KMS-11 (cell line): ENCODE measurements around the gene TSHR.

Experiments
- H2AFZ ChIP-seq: fragments of 200-600 bp; sonication (generic); 2 replicates; pipeline ENCODE4 v1.6.1; 2016; ENCODE audit warnings: antibody characterized with exemption, mixed run types, low read depth
- H3K27ac ChIP-seq: fragments of 200-600 bp; sonication (generic); 2 replicates; pipeline ENCODE4 v1.6.1; 2016; ENCODE audit warnings: mild to moderate bottlenecking, mixed run types
- H3K27me3 ChIP-seq: fragments of 200-600 bp; sonication (generic); 2 replicates; pipeline ENCODE4 v1.6.1; 2017; ENCODE audit warnings: mild to moderate bottlenecking, low read depth, mixed run types, moderate library complexity; ENCODE audit not compliant: insufficient read depth
- H3K36me3 ChIP-seq: fragments of 200-600 bp; sonication (generic); 2 replicates; pipeline ENCODE4 v1.6.1; 2017; ENCODE audit warnings: mild to moderate bottlenecking, mixed run types; ENCODE audit not compliant: insufficient read depth
- H3K4me1 ChIP-seq: fragments of 200-600 bp; sonication (generic); 2 replicates; pipeline ENCODE4 v1.6.1; 2016; ENCODE audit warnings: mild to moderate bottlenecking, low read depth, mixed run types; ENCODE audit not compliant: poor library complexity, severe bottlenecking
- H3K4me2 ChIP-seq: fragments of 200-600 bp; sonication (generic); 2 replicates; pipeline ENCODE4 v1.7.0; 2016; ENCODE audit warnings: mild to moderate bottlenecking, mixed run types
- H3K4me3 ChIP-seq: fragments of 200-600 bp; sonication (generic); IDR thresholded peaks from 2 replicates; pipeline ENCODE4 v1.6.1; 2017; ENCODE audit warnings: low read depth, low read length, mixed read lengths; ENCODE audit not compliant: insufficient read depth
- H3K79me2 ChIP-seq: fragments of 200-600 bp; sonication (generic); 2 replicates; pipeline ENCODE4 v1.6.1; 2016; ENCODE audit warnings: low read depth, mixed run types; ENCODE audit not compliant: insufficient read depth
- H3K9ac ChIP-seq: fragments of 200-600 bp; sonication (generic); 2 replicates; pipeline ENCODE4 v1.6.1; 2016; ENCODE audit warnings: mild to moderate bottlenecking, mixed run types
- H4K20me1 ChIP-seq: fragments of 200-600 bp; sonication (generic); 2 replicates; pipeline ENCODE4 v1.6.1; 2016; ENCODE audit warnings: mild to moderate bottlenecking, mixed run types; ENCODE audit not compliant: insufficient read depth
- TF ChIP-seq, protein P1 (sequence below): fragments of 200-600 bp; sonication (generic); conservative IDR thresholded peaks from 2 replicates; pipeline ENCODE4 v1.6.1; 2017; ENCODE audit warnings: low read depth, mild to moderate bottlenecking, antibody characterized with exemption, low read length, moderate library complexity, mixed read lengths

The TSHR gene

DNA sequence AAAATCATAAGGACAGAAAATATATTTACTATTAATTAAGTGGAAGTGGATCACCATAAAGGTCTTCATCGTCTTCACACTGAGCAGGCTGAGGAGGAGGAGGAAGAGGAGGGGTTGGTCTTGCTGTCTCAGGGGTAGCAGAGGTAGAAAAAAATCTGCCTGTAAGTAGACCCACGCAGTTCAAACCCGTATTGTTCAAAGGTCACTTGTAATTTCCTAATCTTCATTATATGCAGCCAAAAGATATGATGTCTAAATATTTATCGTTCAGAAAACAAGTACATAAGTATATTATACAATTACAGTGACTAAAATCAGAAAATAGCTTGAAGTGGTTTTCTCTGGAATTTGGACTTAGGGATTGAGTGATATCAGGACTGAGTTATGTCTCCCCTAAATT lies 193.2 kb downstream of the TSHR start:
- Histone ChIP-seq H3K4me2 (no peak overlapping the region), H3K79me2 (no peaks in the 10 kb centered on the region), H3K4me3 (no peak overlapping the region), H3K27ac (no peak overlapping the region), H2AFZ (no peak overlapping the region), H4K20me1 (no peaks in the 10 kb centered on the region), H3K4me1 (no peaks in the 10 kb centered on the region), H3K36me3 (no peaks in the 10 kb centered on the region), H3K27me3 (no peaks in the 10 kb centered on the region), H3K9ac (no peak overlapping the region)
- TF ChIP-seq, protein P1, sequence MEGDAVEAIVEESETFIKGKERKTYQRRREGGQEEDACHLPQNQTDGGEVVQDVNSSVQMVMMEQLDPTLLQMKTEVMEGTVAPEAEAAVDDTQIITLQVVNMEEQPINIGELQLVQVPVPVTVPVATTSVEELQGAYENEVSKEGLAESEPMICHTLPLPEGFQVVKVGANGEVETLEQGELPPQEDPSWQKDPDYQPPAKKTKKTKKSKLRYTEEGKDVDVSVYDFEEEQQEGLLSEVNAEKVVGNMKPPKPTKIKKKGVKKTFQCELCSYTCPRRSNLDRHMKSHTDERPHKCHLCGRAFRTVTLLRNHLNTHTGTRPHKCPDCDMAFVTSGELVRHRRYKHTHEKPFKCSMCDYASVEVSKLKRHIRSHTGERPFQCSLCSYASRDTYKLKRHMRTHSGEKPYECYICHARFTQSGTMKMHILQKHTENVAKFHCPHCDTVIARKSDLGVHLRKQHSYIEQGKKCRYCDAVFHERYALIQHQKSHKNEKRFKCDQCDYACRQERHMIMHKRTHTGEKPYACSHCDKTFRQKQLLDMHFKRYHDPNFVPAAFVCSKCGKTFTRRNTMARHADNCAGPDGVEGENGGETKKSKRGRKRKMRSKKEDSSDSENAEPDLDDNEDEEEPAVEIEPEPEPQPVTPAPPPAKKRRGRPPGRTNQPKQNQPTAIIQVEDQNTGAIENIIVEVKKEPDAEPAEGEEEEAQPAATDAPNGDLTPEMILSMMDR, result no peak

- Histone ChIP-seq H4K20me1 (no peaks in the 10 kb centered on the region), H3K27me3 (no peaks in the 10 kb centered on the region), H3K79me2 (no peaks in the 10 kb centered on the region), H3K36me3 (no peaks in the 10 kb centered on the region), H3K4me3 (no peak overlapping the region), H3K27ac (no peak overlapping the region), H3K4me1 (no peaks in the 10 kb centered on the region), H3K9ac (no peak overlapping the region), H3K4me2 (no peak overlapping the region), H2AFZ (no peak overlapping the region)
- TF ChIP-seq, protein P1, result no peak
Observed at GRCh38 chr14:81153187-81153586, 197.8 kb downstream of the TSHR start.

GRCh38 chr14:81157431-81157830 lies 202.0 kb downstream of the TSHR start:
- Histone ChIP-seq H3K79me2 (no peaks in the 10 kb centered on the region), H3K4me2 (no peak overlapping the region), H3K36me3 (no peaks in the 10 kb centered on the region), H3K4me3 (no peak overlapping the region), H3K4me1 (no peaks in the 10 kb centered on the region), H3K27me3 (no peaks in the 10 kb centered on the region), H4K20me1 (no peaks in the 10 kb centered on the region), H3K27ac (no peak overlapping the region), H3K9ac (no peak overlapping the region), H2AFZ (no peak overlapping the region)
- TF ChIP-seq, protein P1, result no peak

DNA sequence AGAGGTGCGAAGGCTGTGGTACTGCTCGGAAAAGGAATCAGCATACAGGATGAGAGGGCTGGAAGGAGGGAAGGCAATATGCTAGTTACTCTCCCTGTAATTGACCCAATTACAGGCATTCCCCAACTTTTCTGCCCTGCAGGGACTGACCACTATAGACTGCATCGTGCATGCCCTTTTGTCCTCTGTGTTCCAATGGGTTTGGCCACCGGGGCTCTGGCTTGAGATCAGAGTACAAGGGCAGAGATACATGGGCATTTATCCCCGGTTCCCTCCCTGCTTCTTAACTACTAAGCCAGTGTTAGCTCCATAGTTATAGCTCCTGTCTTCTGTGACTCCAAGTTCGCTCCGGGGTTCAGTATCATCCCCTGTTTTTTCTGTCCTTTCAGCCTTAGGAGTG lies 205.7 kb downstream of the TSHR start:
- Histone ChIP-seq H3K9ac (no peak overlapping the region), H3K4me1 (peaks cover 7% of the 10 kb centered on the region), H3K79me2 (no peaks in the 10 kb centered on the region), H3K36me3 (no peaks in the 10 kb centered on the region), H4K20me1 (no peaks in the 10 kb centered on the region), H3K4me2 (no peak overlapping the region), H3K27ac (no peak overlapping the region), H3K27me3 (no peaks in the 10 kb centered on the region), H3K4me3 (no peak overlapping the region), H2AFZ (no peak overlapping the region)
- TF ChIP-seq, protein P1, result no peak

GRCh38 chr14:81161749-81162148 lies 206.3 kb downstream of the TSHR start:
- Histone ChIP-seq H2AFZ (no peak overlapping the region), H3K27me3 (no peaks in the 10 kb centered on the region)
- TF ChIP-seq, protein P1, result no peak

More at GRCh38 chr14:81161749-81162148, 206.3 kb downstream of the TSHR start:
- H3K27ac ChIP-seq, result no peak overlapping the region
- no peak overlapping the region for H3K9ac ChIP-seq
- H4K20me1 ChIP-seq, result no peaks in the 10 kb centered on the region
- H3K79me2 ChIP-seq, result no peaks in the 10 kb centered on the region
- H3K4me3 ChIP-seq, result no peak overlapping the region
- H3K4me1 ChIP-seq, result peaks cover 7% of the 10 kb centered on the region
- no peak overlapping the region for H3K4me2 ChIP-seq
- no peaks in the 10 kb centered on the region for H3K36me3 ChIP-seq
